Stimulated activated naive CD8-positive, alpha-beta T cell treated with anti-CD3 and anti-CD28 coated beads, Interleukin-15, amount 100 ng/mL, for 72 hours (primary cell): ENCODE measurements around the gene PASK.

Experiments
- ATAC-seq: fragments of 150-1000 bp; cut with Tn5 transposase; 2 replicates; pipeline ENCODE4 v1.10.0; 2021; ENCODE audit warnings: mild to moderate bottlenecking, moderate library complexity
- DNase-seq, 2 donors: peaks; one replicate each; pipeline ENCODE4 v3.0.0; 2021 to 2022
- H3K27ac Mint-ChIP-seq, 2 donors: one replicate each; pipeline ENCODE4 v1.8.0; 2022; ENCODE audit warnings: mild to moderate bottlenecking in 2 of 2, mixed read lengths in 2 of 2, moderate library complexity in 2 of 2
- H3K27me3 Mint-ChIP-seq: one replicate; pipeline ENCODE4 v1.8.0; 2022; ENCODE audit warnings: mixed read lengths
- H3K4me1 Mint-ChIP-seq: one replicate; pipeline ENCODE4 v1.8.0; 2022; ENCODE audit warnings: mild to moderate bottlenecking, mixed read lengths
- H3K4me3 Mint-ChIP-seq, 2 donors: one replicate each; pipeline ENCODE4 v1.8.0; 2022; ENCODE audit warnings: mild to moderate bottlenecking in 2 of 2, mixed read lengths in 2 of 2, moderate library complexity in 1 of 2
- H3K9me3 Mint-ChIP-seq, 2 donors: one replicate each; pipeline ENCODE4 v1.8.0; 2022; ENCODE audit warnings: mixed read lengths in 2 of 2

The PASK gene

GRCh38 chr2:241185961-241186360, 36.7 kb upstream of the PASK start:
- Mint-ChIP-seq H3K27ac (no peak overlapping the region), H3K4me3 (no peak overlapping the region), H3K4me1 (no peaks in the 10 kb centered on the region), H3K27me3 (no peaks in the 10 kb centered on the region), H3K9me3 (no peaks in the 10 kb centered on the region)
- ATAC-seq (no peak), DNase-seq (no peak)

- Mint-ChIP-seq H3K4me1 (no peaks in the 10 kb centered on the region), H3K27ac (no peak overlapping the region), H3K27me3 (no peaks in the 10 kb centered on the region), H3K9me3 (no peaks in the 10 kb centered on the region), H3K4me3 (no peak overlapping the region)
- ATAC-seq = no peak
- no peak for DNase-seq
These were observed 35.6 kb upstream of the PASK start for GRCh38 chr2:241184901-241185300.

- Mint-ChIP-seq H3K9me3 (no peaks in the 10 kb centered on the region), H3K27me3 (no peaks in the 10 kb centered on the region), H3K27ac (no peak overlapping the region)
These were observed 33.9 kb upstream of the PASK start for GRCh38 chr2:241183221-241183620.

DNA sequence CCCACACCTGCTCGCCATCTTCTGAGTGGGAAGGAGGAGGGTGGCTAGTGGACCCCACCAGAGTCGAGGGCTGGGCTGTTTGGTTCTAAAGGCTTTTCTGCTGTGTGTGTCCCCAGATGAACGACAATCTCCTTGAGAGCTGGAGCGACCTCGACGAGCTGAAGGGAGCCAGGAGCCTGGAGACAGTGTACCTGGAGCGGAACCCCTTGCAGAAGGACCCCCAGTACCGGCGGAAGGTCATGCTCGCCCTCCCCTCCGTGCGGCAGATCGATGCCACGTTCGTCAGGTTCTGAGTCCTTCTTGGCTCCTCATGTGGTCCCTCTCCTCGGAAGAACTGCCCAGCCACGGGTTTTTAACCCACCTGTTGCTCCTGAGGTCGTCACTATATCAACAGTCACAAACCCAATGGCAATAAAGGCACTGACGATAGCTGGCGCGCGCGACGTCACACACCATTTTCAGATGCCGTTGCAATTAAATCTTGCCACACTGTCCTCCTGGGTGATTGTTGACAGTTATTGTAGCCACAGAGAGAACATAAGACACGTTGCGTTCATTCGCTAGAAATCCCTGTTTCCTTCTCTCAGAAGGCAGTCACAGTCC, 33.4 kb upstream of the PASK start:
- DNase-seq (no peak), ATAC-seq (no peak)
- H3K27ac Mint-ChIP-seq = peak overlapping the region in 1 of 2 donors; percentile 71
- no peak overlapping the region for H3K4me3 Mint-ChIP-seq
- no peaks in the 10 kb centered on the region for H3K9me3 Mint-ChIP-seq
- H3K4me1 Mint-ChIP-seq = no peaks in the 10 kb centered on the region
- no peaks in the 10 kb centered on the region for H3K27me3 Mint-ChIP-seq

More at GRCh38 chr2:241183221-241183620, 33.9 kb upstream of the PASK start:
- H3K4me3 Mint-ChIP-seq = no peak overlapping the region
- DNase-seq (no peak), ATAC-seq (no peak)
- H3K4me1 Mint-ChIP-seq = no peaks in the 10 kb centered on the region

DNA sequence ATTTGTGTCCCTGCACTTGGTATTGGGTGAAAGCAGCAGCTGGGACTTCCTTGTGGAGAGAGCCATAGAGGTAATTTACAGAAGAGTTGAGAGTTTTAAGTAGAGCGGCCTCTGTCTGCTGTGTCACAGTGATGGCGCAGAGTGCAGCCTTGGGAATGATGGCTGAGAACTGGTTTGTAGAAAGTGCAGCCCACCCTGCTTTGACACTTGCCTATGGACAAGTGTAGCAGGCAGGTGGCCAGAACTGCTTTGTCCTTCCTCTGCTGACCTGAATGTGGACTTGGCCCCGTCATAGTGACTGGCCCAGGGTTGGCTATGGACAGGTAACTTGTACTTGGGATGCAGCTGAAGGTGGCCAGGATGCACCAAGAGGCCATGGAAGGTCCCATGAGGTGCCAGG, 32.9 kb upstream of the PASK start:
- Mint-ChIP-seq H3K4me1 (no peaks in the 10 kb centered on the region), H3K4me3 (no peak overlapping the region), H3K27me3 (no peaks in the 10 kb centered on the region), H3K9me3 (no peaks in the 10 kb centered on the region), H3K27ac (peak overlapping the region in 1 of 2 donors; percentile 71)
- ATAC-seq (no peak), DNase-seq (no peak)

DNA sequence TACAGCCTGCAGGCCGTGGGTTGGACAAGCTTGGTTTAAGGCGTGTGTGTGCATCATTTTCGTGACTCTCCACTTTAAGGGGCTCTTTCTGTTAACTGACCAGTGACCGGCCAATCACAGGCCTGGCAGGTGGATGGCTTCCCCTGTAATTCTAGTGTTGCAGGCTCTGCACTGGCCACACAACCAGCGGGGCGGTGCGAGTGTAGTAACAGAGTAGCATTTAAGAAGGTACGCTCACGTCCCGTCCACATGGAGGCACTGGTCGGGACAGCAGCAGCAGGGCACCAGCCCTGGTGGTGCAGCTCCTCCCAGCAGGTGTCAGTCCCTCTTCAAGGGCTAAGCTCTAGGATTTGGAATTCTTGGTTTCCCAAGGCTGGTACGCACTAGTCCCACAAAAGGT, 31.2 kb upstream of the PASK start:
- no peak overlapping the region for H3K4me3 Mint-ChIP-seq
- H3K9me3 Mint-ChIP-seq = no peaks in the 10 kb centered on the region
- ATAC-seq (no peak), DNase-seq (no peak)
- no peaks in the 10 kb centered on the region for H3K4me1 Mint-ChIP-seq
- no peak overlapping the region for H3K27ac Mint-ChIP-seq
- H3K27me3 Mint-ChIP-seq = no peaks in the 10 kb centered on the region

GRCh38 chr2:241179899-241180298, 30.6 kb upstream of the PASK start:
- H3K4me3 Mint-ChIP-seq = no peak overlapping the region
- no peaks in the 10 kb centered on the region for H3K27me3 Mint-ChIP-seq
- H3K27ac Mint-ChIP-seq = no peak overlapping the region
- DNase-seq = no peak
- no peaks in the 10 kb centered on the region for H3K4me1 Mint-ChIP-seq
- no peaks in the 10 kb centered on the region for H3K9me3 Mint-ChIP-seq
- peak; percentile 35 for ATAC-seq

GRCh38 chr2:241178961-241179360, 29.7 kb upstream of the PASK start:
- H3K4me3 Mint-ChIP-seq = no peak overlapping the region
- H3K27ac Mint-ChIP-seq = no peak overlapping the region
- H3K4me1 Mint-ChIP-seq = no peaks in the 10 kb centered on the region
- no peak for ATAC-seq
- no peak for DNase-seq
- no peaks in the 10 kb centered on the region for H3K9me3 Mint-ChIP-seq
- H3K27me3 Mint-ChIP-seq = no peaks in the 10 kb centered on the region

DNA sequence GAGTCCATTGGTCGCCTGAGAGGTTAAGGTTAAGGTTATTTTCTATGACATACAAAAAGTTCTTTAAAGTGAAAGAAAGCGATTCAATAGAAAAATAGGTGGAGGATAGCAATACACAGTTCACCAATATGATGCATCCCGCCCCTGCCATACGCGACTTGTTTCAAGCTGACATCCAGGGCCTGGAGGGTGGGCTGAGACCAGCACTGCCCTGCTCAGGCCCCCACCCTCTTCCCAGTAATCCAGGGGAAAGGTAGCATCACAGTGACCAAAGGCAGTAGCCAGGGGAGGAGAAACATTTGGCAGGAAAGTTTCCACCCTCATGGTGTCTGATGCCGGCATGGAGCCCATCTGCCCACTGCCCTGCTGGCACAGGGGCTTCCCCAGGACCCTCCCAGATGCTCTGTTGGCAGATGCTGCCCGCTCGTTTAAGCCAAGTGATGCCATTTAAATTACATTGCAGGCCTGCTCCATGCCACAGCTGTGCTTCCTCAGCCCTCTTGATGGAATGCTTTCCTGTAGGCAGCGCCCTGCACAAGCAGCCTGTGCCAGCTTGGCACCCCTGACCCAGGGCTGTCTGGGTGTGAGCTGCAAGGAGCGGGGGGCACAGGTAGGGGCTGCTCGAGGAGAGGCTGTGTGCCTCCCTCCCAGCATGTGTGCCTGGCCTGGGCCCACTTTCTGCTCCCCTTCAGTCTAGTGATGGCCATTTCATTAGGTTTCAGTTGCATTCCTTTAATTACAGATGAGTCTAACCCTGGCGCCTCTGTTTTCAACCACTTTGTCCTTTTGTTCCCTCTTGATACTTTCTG, 28.5 kb upstream of the PASK start:
- no peak overlapping the region for H3K27ac Mint-ChIP-seq
- no peaks in the 10 kb centered on the region for H3K27me3 Mint-ChIP-seq
- ATAC-seq = no peak
- no peak overlapping the region for H3K4me3 Mint-ChIP-seq
- no peaks in the 10 kb centered on the region for H3K4me1 Mint-ChIP-seq
- no peaks in the 10 kb centered on the region for H3K9me3 Mint-ChIP-seq
- DNase-seq = no peak

DNA sequence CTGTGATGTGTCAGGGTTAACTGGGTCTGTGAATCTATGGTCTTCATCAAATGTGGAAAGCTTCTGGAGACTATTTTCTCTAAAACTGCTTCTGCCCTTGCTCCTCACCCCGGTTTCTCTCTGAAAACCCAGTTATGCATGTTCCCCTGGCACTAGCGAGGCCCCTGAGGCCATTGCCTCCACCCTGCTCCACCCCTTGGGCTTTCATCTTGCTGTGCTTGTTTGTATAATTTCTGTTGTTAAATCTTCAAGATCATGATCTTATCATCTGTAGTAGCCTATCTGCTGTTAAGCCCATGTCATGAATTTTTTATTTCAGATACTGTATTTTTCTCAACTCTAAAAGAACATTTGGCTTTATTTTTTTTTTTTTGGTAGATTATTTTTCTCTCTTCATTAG, 24.3 kb upstream of the PASK start:
- no peak overlapping the region for H3K4me3 Mint-ChIP-seq
- no peak overlapping the region for H3K27ac Mint-ChIP-seq
- no peaks in the 10 kb centered on the region for H3K4me1 Mint-ChIP-seq

GRCh38 chr2:241168366-241168765, 19.1 kb upstream of the PASK start:
- no peak overlapping the region for H3K4me3 Mint-ChIP-seq
- no peak overlapping the region for H3K27ac Mint-ChIP-seq
- H3K9me3 Mint-ChIP-seq = peaks cover 15 to 19% of the 10 kb centered on the region in 2 donors
- H3K27me3 Mint-ChIP-seq = no peaks in the 10 kb centered on the region
- no peak for DNase-seq
- ATAC-seq = no peak
- H3K4me1 Mint-ChIP-seq = no peaks in the 10 kb centered on the region

More for the DNA sequence above, 24.3 kb upstream of the PASK start:
- Mint-ChIP-seq H3K27me3 (no peaks in the 10 kb centered on the region), H3K9me3 (peaks cover 15 to 19% of the 10 kb centered on the region in 2 donors)
- no peak for DNase-seq
- no peak for ATAC-seq

DNA sequence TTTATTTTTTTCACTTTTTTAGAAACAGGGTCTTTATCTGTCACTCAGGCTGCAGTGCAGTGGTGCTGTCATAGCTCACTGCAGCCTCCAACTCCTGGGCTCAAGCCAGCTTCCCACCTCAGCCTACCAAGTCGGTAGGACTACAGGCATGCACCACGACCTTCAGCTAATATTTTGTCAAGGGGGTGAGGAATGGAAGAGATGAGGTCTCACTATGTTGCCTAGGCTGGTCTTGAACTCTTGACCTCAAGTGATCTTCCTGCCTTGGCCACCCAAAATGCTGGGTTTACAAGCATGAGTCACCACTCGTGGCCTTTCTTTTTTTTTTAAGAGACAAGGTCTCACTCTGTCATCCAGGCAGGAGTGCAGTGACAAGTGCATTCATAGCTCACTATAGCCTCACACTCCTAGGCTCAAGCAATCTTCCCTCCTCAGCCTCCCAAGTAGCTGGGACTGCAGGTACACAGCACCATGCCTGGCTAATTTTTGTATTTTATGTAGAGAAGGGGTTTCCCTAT, 14.4 kb upstream of the PASK start:
- H3K4me3 Mint-ChIP-seq = no peak overlapping the region
- H3K9me3 Mint-ChIP-seq = no peaks in the 10 kb centered on the region
- DNase-seq (no peak), ATAC-seq (no peak)
- no peaks in the 10 kb centered on the region for H3K4me1 Mint-ChIP-seq
- H3K27ac Mint-ChIP-seq = no peak overlapping the region
- H3K27me3 Mint-ChIP-seq = no peaks in the 10 kb centered on the region

DNA sequence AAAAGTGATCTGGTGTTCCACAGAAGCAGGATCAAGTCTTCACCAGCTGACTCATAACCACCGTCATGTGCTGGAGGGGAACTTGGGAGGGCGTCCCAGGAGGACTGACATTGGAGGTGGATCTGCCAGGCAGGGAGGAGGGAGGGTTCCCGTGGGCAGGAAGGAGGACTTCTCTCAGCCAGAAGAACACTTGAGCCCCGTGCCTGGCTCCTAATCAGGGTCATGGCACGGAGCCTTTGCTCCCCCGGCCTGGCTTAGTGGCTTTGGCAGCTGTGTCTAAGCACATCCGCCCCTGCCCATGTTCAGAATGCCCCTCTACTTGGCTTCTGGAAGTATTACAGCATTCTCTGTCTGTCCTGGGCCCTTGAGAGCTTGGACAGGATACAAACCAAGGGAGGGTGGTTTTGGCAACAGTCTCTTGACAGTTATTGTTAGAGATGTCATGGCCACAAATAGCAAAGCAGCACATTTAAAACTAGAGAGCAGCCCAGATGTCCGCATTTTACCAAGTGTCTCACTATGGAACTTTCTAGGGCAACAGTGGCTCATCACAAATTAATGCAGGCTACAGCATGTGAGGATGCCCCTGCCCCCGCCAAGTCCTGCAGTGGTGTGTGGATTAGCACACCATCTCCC, 12.5 kb upstream of the PASK start:
- no peak overlapping the region for H3K4me3 Mint-ChIP-seq
- H3K9me3 Mint-ChIP-seq = no peaks in the 10 kb centered on the region
- peaks cover 5% of the 10 kb centered on the region for H3K4me1 Mint-ChIP-seq
- no peak for ATAC-seq
- peak overlapping the region in 1 of 2 donors; percentile 64 for H3K27ac Mint-ChIP-seq
- DNase-seq = no peak
- no peaks in the 10 kb centered on the region for H3K27me3 Mint-ChIP-seq

DNA sequence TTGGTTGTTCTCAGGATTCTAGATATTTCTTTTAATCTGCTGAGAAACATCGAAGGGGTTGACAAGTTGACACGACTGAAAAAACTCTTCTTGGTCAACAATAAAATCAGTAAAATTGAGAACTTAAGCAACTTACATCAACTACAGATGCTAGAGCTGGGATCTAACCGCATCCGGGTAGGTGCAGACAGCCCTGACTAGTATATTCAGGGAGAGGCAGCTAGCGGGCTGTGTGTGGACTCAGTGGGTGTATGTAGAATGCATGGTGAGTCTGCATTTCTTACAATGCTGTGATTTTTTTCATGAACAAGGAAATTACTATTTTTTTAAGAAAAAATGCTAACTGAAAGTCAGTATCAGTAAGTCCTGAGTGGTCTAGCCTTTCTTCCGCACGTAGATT, 11.0 kb upstream of the PASK start:
- ATAC-seq = no peak
- H3K27ac Mint-ChIP-seq = peak overlapping the region in 1 of 2 donors; percentile 63

DNA sequence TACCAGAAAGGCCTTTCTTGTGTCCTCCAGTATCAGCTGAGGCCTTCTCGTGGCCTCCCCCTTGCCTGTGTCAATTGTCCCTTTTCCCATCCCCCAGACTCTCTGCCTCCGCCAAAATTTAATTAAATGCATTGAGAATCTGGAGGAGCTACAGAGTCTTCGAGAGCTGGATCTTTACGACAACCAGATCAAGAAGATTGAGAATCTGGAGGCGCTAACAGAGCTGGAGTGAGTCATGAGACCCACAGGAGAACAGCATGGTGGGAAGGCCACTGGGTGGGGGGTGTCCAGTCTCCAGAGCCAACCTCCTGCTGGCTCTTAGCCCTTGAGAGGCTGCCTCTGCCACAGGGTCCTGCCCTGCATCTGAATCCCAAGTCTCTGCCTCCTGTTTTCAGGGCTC, 9.8 kb upstream of the PASK start:
- no peak for ATAC-seq
- H3K27me3 Mint-ChIP-seq = no peaks in the 10 kb centered on the region
- no peak for DNase-seq
- peaks cover 8% of the 10 kb centered on the region for H3K4me1 Mint-ChIP-seq
- no peaks in the 10 kb centered on the region for H3K9me3 Mint-ChIP-seq
- peak overlapping the region in 1 of 2 donors; percentile 59 for H3K27ac Mint-ChIP-seq
- H3K4me3 Mint-ChIP-seq = no peak overlapping the region

More for the DNA sequence above, 11.0 kb upstream of the PASK start:
- Mint-ChIP-seq H3K9me3 (no peaks in the 10 kb centered on the region), H3K4me3 (no peak overlapping the region), H3K4me1 (peaks cover 8% of the 10 kb centered on the region), H3K27me3 (no peaks in the 10 kb centered on the region)
- no peak for DNase-seq

- Mint-ChIP-seq H3K9me3 (no peaks in the 10 kb centered on the region), H3K27me3 (no peaks in the 10 kb centered on the region), H3K27ac (no peak overlapping the region), H3K4me1 (peaks cover 11% of the 10 kb centered on the region), H3K4me3 (no peak overlapping the region)
- no peak for ATAC-seq
- DNase-seq = no peak
These were observed 9.3 kb upstream of the PASK start for GRCh38 chr2:241158546-241158900.
